ENCODE results near the gene ZNF619.

- TF ChIP-seq CTCF (IDR thresholded peaks at IDR 0.05) (no peak), POLR2AphosphoS5 (IDR thresholded peaks at IDR 0.05) (no peak)
Measured at GRCh38 chr3:40477666-40478065, 744 bp downstream of the ZNF619 start.

All from prostate gland (tissue), 2 donors.